HG03354 (cell line): ENCODE measurements around the gene PKLR.

Source experiments
- ATAC-seq: cut with Tn5 transposase; IDR thresholded peaks from one replicate; pipeline ENCODE4 v1.9.1; 2021; ENCODE audit warnings: mild to moderate bottlenecking; ENCODE audit not compliant: unreplicated experiment, poor library complexity, severe bottlenecking

The PKLR gene

GRCh38 chr1:155320252-155320651, 19.0 kb upstream of the PKLR start:
- ATAC-seq: no peak

GRCh38 chr1:155319536-155319935, 18.3 kb upstream of the PKLR start:
- no peak for ATAC-seq

GRCh38 chr1:155318082-155318481, 16.8 kb upstream of the PKLR start:
- no peak for ATAC-seq

GRCh38 chr1:155316922-155317321, 15.7 kb upstream of the PKLR start:
- no peak for ATAC-seq

- no peak for ATAC-seq
Observed at GRCh38 chr1:155313261-155313660, 12.0 kb upstream of the PKLR start.

GRCh38 chr1:155309423-155310021, 8.3 kb upstream of the PKLR start:
- ATAC-seq: no peak

GRCh38 chr1:155308493-155309422, 7.5 kb upstream of the PKLR start, which contains the start of gene FDPS:
TSS of gene FDPS (plus strand) at chr1:155308866. CDS start at chr1:155309790, 924 bp downstream.
- ATAC-seq: peak; percentile 92

- ATAC-seq: no peak
Observed at GRCh38 chr1:155307247-155307740, 6.1 kb upstream of the PKLR start.

GRCh38 chr1:155305881-155306391, 4.7 kb upstream of the PKLR start:
- ATAC-seq: no peak

- ATAC-seq: no peak
Observed at GRCh38 chr1:155304558-155305063, 3.4 kb upstream of the PKLR start.

- ATAC-seq: no peak
Observed at GRCh38 chr1:155300553-155301329, 497 bp downstream of the PKLR start.

GRCh38 chr1:155300024-155300423, 1.2 kb downstream of the PKLR start:
- no peak for ATAC-seq

- no peak for ATAC-seq
Observed at GRCh38 chr1:155297384-155297783, 3.9 kb downstream of the PKLR start.

GRCh38 chr1:155296661-155297060, 4.6 kb downstream of the PKLR start:
- no peak for ATAC-seq

GRCh38 chr1:155295942-155296267, 5.3 kb downstream of the PKLR start:
- ATAC-seq: no peak

GRCh38 chr1:155295183-155295941, 5.9 kb downstream of the PKLR start:
- no peak for ATAC-seq

GRCh38 chr1:155294520-155295182, 6.6 kb downstream of the PKLR start:
- no peak for ATAC-seq

GRCh38 chr1:155293086-155293749, 8.0 kb downstream of the PKLR start:
- ATAC-seq: no peak
